Measurements from ENCODE around the gene SLMAP. TPM values are rescaled to one million over a fixed set of nuclear protein-coding genes. Genes with fewer than 3 reads are reported as not detected.
A peak's percentile ranks its signal among the peaks of the same experiment; 100 is the strongest.

Gene SLMAP
- total RNA-seq, 5 donors from 2014 or later (not counting 1 experiment from before 2014, with no cell fraction given), result 57.4 to 78.8 (median 72.3) TPM

DNA sequence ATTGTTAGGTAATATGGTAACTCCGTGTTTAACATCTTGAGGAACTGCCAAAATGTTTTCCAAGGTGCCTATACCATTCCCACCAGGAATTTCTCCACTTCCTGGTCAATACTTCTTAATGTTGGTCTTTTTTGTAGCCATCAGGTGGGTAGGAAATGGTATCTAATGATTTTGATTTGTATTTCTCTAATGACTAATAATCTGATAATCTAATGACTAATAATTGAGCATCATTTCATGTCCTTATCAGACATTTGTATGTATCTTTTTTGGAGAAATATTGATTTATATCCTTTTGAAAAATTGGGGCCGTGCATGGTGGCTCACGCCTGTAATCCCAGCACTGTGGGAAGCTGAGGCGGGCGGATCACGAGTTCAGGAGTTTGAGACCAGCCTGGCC lies 38.8 kb downstream of the SLMAP start:
- 100% methylated on average over 5 of the region's 6 CpGs for WGBS (ENCODE audit: insufficient coverage)

DNA sequence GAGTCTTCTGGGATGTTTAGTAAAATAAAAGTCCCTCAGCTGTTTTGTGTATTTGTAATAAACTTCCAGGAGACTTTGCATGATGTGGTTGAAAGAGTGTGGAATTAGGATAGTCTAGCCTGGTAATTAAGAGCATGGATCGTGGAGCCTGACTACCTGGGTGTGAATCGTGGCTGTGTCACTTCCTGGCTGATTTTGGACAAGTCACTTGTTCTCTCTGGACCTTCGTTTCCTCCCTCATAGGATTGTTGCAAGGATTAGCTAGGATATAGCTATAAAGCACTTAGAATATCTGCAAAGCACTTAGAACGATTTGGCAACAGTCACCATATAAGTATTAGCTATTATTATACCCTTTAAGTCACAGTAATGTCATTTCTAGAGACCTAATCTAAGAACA lies 40.2 kb downstream of the SLMAP start:
- peaks cover 44 to 61% (median 59%) of the 10 kb centered on the region in 3 donors for H3K4me1 Mint-ChIP-seq
- ChIA-PET POLR2A (no interaction called here), CTCF (interaction anchor here in 1 of 2 donors (0.6 kb wide), 1 partner anchor 141 kb away, joined by 3 read pairs; no protein-coding TSS in a partner anchor)
- H3K4me3 ChIP-seq (ENCODE audit: control insufficient read depth in 1 of 2, extremely low read depth in 1 of 2, low read length in 1 of 2), result no peak overlapping the region
- H3K4me3 Mint-ChIP-seq, result no peak overlapping the region
- peak overlapping the region in 1 of 2 donors; percentile 45 for H3K27ac Mint-ChIP-seq
- no peak for DNase-seq
- no peak overlapping the region for H3K27ac ChIP-seq (ENCODE audit: low read length)
- no peaks in the 10 kb centered on the region for H3K27me3 Mint-ChIP-seq
- no peaks in the 10 kb centered on the region for H3K9me3 Mint-ChIP-seq
- no peaks in the 10 kb centered on the region for H3K27me3 ChIP-seq (replicated peaks in 1 of 2; ENCODE audit: control insufficient read depth in 2 of 2, extremely low read depth in 1 of 2, insufficient read depth in 2 of 2, low read length in 1 of 2)
- H3K36me3 ChIP-seq (ENCODE audit: control insufficient read depth in 2 of 2, extremely low read depth in 1 of 2, insufficient read depth in 1 of 2, low read length in 1 of 2), result peaks cover 0 to 3% of the 10 kb centered on the region in 2 donors
- WGBS (ENCODE audit: insufficient coverage), result no CpG with 5 or more reads among the region's 4 CpGs
- peaks cover 11% of the 10 kb centered on the region for H3K36me3 Mint-ChIP-seq
- no peaks in the 10 kb centered on the region for H3K9me3 ChIP-seq
- H3K4me1 ChIP-seq (ENCODE audit: control insufficient read depth in 1 of 2, extremely low read depth in 1 of 2, insufficient read depth in 2 of 2, low read length in 2 of 2), result no peaks in the 10 kb centered on the region
- no peak for ATAC-seq (replicated peaks in 1 of 4)

More for the DNA sequence above, 38.8 kb downstream of the SLMAP start:
- Mint-ChIP-seq H3K4me3 (no peak overlapping the region), H3K9me3 (no peaks in the 10 kb centered on the region), H3K27ac (no peak overlapping the region), H3K4me1 (peaks cover 48 to 57% (median 56%) of the 10 kb centered on the region in 3 donors), H3K36me3 (peaks cover 5% of the 10 kb centered on the region), H3K27me3 (no peaks in the 10 kb centered on the region)
- H3K4me3 ChIP-seq (ENCODE audit: control insufficient read depth in 1 of 2, extremely low read depth in 1 of 2, low read length in 1 of 2), result no peak overlapping the region
- POLR2A ChIA-PET, result no interaction called here
- ATAC-seq (replicated peaks in 1 of 4) (no peak), DNase-seq (no peak)
- H3K9me3 ChIP-seq, result no peaks in the 10 kb centered on the region
- H3K27me3 ChIP-seq (replicated peaks in 1 of 2; ENCODE audit: control insufficient read depth in 2 of 2, extremely low read depth in 1 of 2, insufficient read depth in 2 of 2, low read length in 1 of 2), result no peaks in the 10 kb centered on the region
- H3K27ac ChIP-seq (ENCODE audit: low read length), result no peak overlapping the region
- H3K4me1 ChIP-seq (ENCODE audit: control insufficient read depth in 1 of 2, extremely low read depth in 1 of 2, insufficient read depth in 2 of 2, low read length in 2 of 2), result peaks cover 0 to 2% of the 10 kb centered on the region in 2 experiments
- CTCF ChIA-PET, result no interaction called here
- no peaks in the 10 kb centered on the region for H3K36me3 ChIP-seq (ENCODE audit: control insufficient read depth in 2 of 2, extremely low read depth in 1 of 2, insufficient read depth in 1 of 2, low read length in 1 of 2)

DNA sequence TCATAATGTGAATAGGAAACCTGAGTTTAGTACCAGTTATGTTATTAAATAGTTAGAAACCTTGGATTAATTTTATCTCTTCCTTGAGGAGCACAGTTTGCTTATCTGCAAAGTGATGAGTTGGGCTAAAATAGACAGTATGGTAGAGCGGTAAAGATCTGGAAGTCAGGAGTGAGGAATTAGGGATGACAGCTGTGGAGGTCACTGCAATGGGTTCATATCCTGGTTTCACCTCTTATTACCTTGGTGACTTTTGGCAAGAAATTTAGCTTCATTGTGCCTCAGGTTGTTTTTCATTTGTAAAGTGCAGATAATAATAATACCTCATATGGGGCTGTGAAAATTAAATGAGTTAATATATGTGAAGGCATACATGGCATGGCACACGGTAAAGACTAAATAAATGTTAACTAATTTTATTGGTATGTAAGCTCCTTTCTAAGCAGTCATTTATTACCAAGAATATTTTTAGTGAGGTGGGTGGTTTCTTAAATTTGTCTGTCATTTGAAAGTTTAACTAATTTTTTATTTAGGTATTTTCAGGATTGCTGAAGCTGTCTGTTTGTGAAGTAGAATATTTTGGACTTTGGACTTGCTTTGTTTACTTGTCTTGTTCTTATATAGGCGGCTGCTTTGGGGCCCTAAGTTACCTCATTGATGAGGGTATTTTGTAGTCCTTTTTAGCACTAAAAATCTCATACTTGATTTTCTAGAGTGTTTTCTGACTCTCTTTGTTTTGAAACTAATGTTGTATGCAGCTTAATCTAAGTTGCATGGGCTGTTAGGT lies 41.8 kb downstream of the SLMAP start:
- ATAC-seq (replicated peaks in 1 of 4) (no peak), DNase-seq (no peak)
- Histone ChIP-seq H3K4me3 (ENCODE audit: control insufficient read depth in 1 of 2, extremely low read depth in 1 of 2, low read length in 1 of 2) (no peak overlapping the region), H3K9me3 (no peaks in the 10 kb centered on the region), H3K27ac (ENCODE audit: low read length) (no peak overlapping the region), H3K27me3 (replicated peaks in 1 of 2; ENCODE audit: control insufficient read depth in 2 of 2, extremely low read depth in 1 of 2, insufficient read depth in 2 of 2, low read length in 1 of 2) (no peaks in the 10 kb centered on the region), H3K4me1 (ENCODE audit: control insufficient read depth in 1 of 2, extremely low read depth in 1 of 2, insufficient read depth in 2 of 2, low read length in 2 of 2) (peaks cover 0 to under 1% of the 10 kb centered on the region in 2 experiments), H3K36me3 (ENCODE audit: control insufficient read depth in 2 of 2, extremely low read depth in 1 of 2, insufficient read depth in 1 of 2, low read length in 1 of 2) (peaks cover 0 to 3% of the 10 kb centered on the region in 2 donors)
- H3K36me3 Mint-ChIP-seq, result peaks cover 12% of the 10 kb centered on the region
- no peaks in the 10 kb centered on the region for H3K27me3 Mint-ChIP-seq
- POLR2A ChIA-PET, result interaction anchor here in 1 of 2 donors (0.7 to 1.2 kb wide), 3 partner anchors 34 to 1260 kb away, joined by 3 to 5 read pairs (median 3); no protein-coding TSS in a partner anchor
- peak overlapping the region; percentile 41 to 52 for H3K27ac Mint-ChIP-seq
- no peak overlapping the region for H3K4me3 Mint-ChIP-seq
- no CpG with 5 or more reads among the region's 3 CpGs for WGBS (ENCODE audit: insufficient coverage)
- no peaks in the 10 kb centered on the region for H3K9me3 Mint-ChIP-seq
- H3K4me1 Mint-ChIP-seq, result peaks cover 58 to 65% (median 64%) of the 10 kb centered on the region in 3 donors
- CTCF ChIA-PET, result no interaction called here

DNA sequence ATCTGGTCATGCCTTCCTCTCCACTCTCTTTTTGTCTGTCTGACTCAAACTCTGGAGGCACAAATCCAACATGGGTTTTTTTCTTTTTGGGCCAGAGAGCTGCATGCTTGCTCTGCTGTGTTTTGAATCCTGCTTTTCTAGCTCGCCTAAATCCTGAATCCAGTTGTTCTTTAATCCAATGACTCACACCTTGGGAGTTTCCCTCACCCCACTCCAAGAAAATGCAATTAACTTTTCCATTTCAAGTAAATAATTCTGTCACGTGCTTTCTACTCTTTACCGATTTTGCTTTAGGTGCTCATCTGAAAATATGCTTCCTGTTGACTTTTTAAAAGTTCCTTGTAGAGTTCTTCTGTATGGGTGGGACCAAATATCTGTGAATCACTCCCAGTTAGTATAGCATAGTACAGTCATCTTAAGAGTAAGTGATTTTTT lies 47.6 kb downstream of the SLMAP start:
- peaks cover 72 to 79% (median 78%) of the 10 kb centered on the region in 3 donors for H3K4me1 Mint-ChIP-seq
- Histone ChIP-seq H3K4me3 (ENCODE audit: control insufficient read depth in 1 of 2, extremely low read depth in 1 of 2, low read length in 1 of 2) (peak overlapping the region in 1 of 2 donors; percentile 15), H3K27me3 (replicated peaks in 1 of 2; ENCODE audit: control insufficient read depth in 2 of 2, extremely low read depth in 1 of 2, insufficient read depth in 2 of 2, low read length in 1 of 2) (no peaks in the 10 kb centered on the region), H3K36me3 (ENCODE audit: control insufficient read depth in 2 of 2, extremely low read depth in 1 of 2, insufficient read depth in 1 of 2, low read length in 1 of 2) (peaks cover 0 to 3% of the 10 kb centered on the region in 2 donors), H3K27ac (ENCODE audit: low read length) (peak overlapping the region; percentile 66), H3K4me1 (ENCODE audit: control insufficient read depth in 1 of 2, extremely low read depth in 1 of 2, insufficient read depth in 2 of 2, low read length in 2 of 2) (peaks cover 9 to 17% of the 10 kb centered on the region in 2 experiments), H3K9me3 (no peaks in the 10 kb centered on the region)
- ChIA-PET POLR2A (interaction anchor here in 1 of 2 donors (0.6 kb wide), 1 partner anchor 42 kb away, joined by 4 read pairs; no protein-coding TSS in a partner anchor), CTCF (no interaction called here)
- H3K27ac Mint-ChIP-seq, result peak overlapping the region; percentile 89 to 91
- H3K4me3 Mint-ChIP-seq, result peak overlapping the region; percentile 37 to 75 (median 68)
- no peaks in the 10 kb centered on the region for H3K27me3 Mint-ChIP-seq
- peaks cover 7% of the 10 kb centered on the region for H3K36me3 Mint-ChIP-seq
- H3K9me3 Mint-ChIP-seq, result no peaks in the 10 kb centered on the region
- ATAC-seq (replicated peaks in 1 of 4), result peak; percentile 80 to 94 (median 92)
- peak in 1 of 35 experiments; percentile 16 for DNase-seq
- 50% methylated on average over 1 of the region's 3 CpGs for WGBS (ENCODE audit: insufficient coverage)

DNA sequence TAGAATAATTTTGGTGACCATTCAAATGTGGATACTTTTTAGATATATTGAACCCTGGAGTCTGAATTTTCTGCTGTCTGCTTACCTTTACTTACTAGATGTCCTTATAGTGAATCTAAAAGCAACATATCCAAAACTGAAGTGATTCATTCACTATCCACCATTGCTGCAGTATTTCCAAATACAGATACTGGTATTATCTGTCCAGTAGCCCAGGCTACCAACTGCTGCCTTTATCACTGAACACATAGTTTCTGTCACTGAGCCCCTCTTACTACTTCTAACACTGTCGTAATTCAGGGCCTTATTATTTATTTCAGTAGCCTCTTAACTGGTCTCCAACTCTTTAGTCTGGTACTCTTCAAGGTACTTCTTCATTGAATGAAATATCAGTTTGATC lies 49.2 kb downstream of the SLMAP start:
- H3K27ac Mint-ChIP-seq, result peak overlapping the region; percentile 41 to 83
- Histone ChIP-seq H3K4me1 (ENCODE audit: control insufficient read depth in 1 of 2, extremely low read depth in 1 of 2, insufficient read depth in 2 of 2, low read length in 2 of 2) (peaks cover 16 to 17% of the 10 kb centered on the region in 2 experiments), H3K36me3 (ENCODE audit: control insufficient read depth in 2 of 2, extremely low read depth in 1 of 2, insufficient read depth in 1 of 2, low read length in 1 of 2) (peaks cover 0 to 3% of the 10 kb centered on the region in 2 donors), H3K9me3 (no peaks in the 10 kb centered on the region), H3K27me3 (replicated peaks in 1 of 2; ENCODE audit: control insufficient read depth in 2 of 2, extremely low read depth in 1 of 2, insufficient read depth in 2 of 2, low read length in 1 of 2) (no peaks in the 10 kb centered on the region), H3K27ac (ENCODE audit: low read length) (no peak overlapping the region), H3K4me3 (ENCODE audit: control insufficient read depth in 1 of 2, extremely low read depth in 1 of 2, low read length in 1 of 2) (no peak overlapping the region)
- H3K9me3 Mint-ChIP-seq, result no peaks in the 10 kb centered on the region
- ChIA-PET POLR2A (no interaction called here), CTCF (no interaction called here)
- DNase-seq (no peak), ATAC-seq (replicated peaks in 1 of 4) (no peak)
- peaks cover 74 to 91% (median 83%) of the 10 kb centered on the region in 3 donors for H3K4me1 Mint-ChIP-seq
- H3K27me3 Mint-ChIP-seq, result no peaks in the 10 kb centered on the region
- no CpG with 5 or more reads among the region's 1 CpG for WGBS (ENCODE audit: insufficient coverage)
- H3K4me3 Mint-ChIP-seq, result peak overlapping the region in 1 of 3 donors; percentile 75
- peaks cover 7% of the 10 kb centered on the region for H3K36me3 Mint-ChIP-seq

DNA sequence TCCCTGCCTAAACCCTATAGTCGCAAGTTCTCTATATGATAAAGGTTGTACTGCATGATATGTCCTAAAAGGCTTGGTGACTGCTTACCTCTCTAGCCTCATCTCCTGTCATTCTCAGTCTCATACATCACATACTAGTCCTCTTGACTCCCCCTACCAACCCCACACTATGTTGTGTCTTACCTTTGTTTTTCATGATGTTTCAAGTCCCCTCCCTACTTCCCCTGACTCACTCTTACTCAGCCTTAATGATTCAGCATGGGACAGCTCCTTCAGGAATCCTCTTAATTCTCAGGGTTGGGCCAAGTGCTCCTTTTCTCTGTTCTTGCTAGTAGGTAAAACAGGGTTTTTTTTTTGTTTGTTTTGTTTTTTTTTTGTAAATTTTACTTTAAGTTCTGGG lies 49.6 kb downstream of the SLMAP start:
- Mint-ChIP-seq H3K27me3 (no peaks in the 10 kb centered on the region), H3K9me3 (no peaks in the 10 kb centered on the region), H3K36me3 (peaks cover 6% of the 10 kb centered on the region), H3K4me3 (peak overlapping the region in 1 of 3 donors; percentile 75), H3K27ac (peak overlapping the region; percentile 41 to 83), H3K4me1 (peaks cover 70 to 94% (median 82%) of the 10 kb centered on the region in 3 donors)
- ChIA-PET POLR2A (no interaction called here), CTCF (no interaction called here)
- no peak overlapping the region for H3K4me3 ChIP-seq (ENCODE audit: control insufficient read depth in 1 of 2, extremely low read depth in 1 of 2, low read length in 1 of 2)
- no peaks in the 10 kb centered on the region for H3K9me3 ChIP-seq
- DNase-seq (no peak), ATAC-seq (replicated peaks in 1 of 4) (peak; percentile 25 to 45 (median 30))
- no peaks in the 10 kb centered on the region for H3K27me3 ChIP-seq (replicated peaks in 1 of 2; ENCODE audit: control insufficient read depth in 2 of 2, extremely low read depth in 1 of 2, insufficient read depth in 2 of 2, low read length in 1 of 2)
- peaks cover 16 to 17% of the 10 kb centered on the region in 2 experiments for H3K4me1 ChIP-seq (ENCODE audit: control insufficient read depth in 1 of 2, extremely low read depth in 1 of 2, insufficient read depth in 2 of 2, low read length in 2 of 2)
- H3K36me3 ChIP-seq (ENCODE audit: control insufficient read depth in 2 of 2, extremely low read depth in 1 of 2, insufficient read depth in 1 of 2, low read length in 1 of 2), result peaks cover 0 to 2% of the 10 kb centered on the region in 2 donors
- H3K27ac ChIP-seq (ENCODE audit: low read length), result no peak overlapping the region
- WGBS (ENCODE audit: insufficient coverage), result no CpG with 5 or more reads among the region's 1 CpG

All from T-cell (primary cell).